ENCODE measurements around the gene PLA2G15. TPM values are rescaled to one million over a fixed set of nuclear protein-coding genes. Genes with fewer than 3 reads are reported as not detected.

PLA2G15 gene
- total and polyA plus RNA-seq, 2 of the 13 experiments (the other 11 are each of a cell fraction or from before 2014, with no cell fraction given) = 14.4 to 23.7 TPM

GRCh38 chr16:68270353-68270752 is 25.2 kb downstream of the PLA2G15 start:
- H2AFZ ChIP-seq (ENCODE audit: low read length) = no peak overlapping the region
- H3K4me1 ChIP-seq (ENCODE audit: insufficient read depth, low read length) = peaks cover 89% of the 10 kb centered on the region
- FAIRE-seq = no peak
- no TSS peak for BruUV-seq (replicated peaks)
- H3K36me3 ChIP-seq (replicated peaks in 1 of 2; ENCODE audit: control insufficient read depth in 1 of 2, insufficient read depth in 2 of 2, low read length in 2 of 2) = peaks cover 19 to 36% of the 10 kb centered on the region in 2 experiments
- in situ Hi-C loops (cut with HindIII; ENCODE audit: extremely low pct_ligation_motif_present, low pct_unique_long_range_greater_than_20kb) = no loop called here
- no peak overlapping the region for H3K4me2 ChIP-seq (ENCODE audit: low read depth, low read length)
- no peak for TF ChIP-seq KDM2A (CRISPR knock-in tag; IDR thresholded peaks at IDR 0.05; ENCODE audit: borderline replicate concordance, low read depth)
- no peak for TF ChIP-seq MXD4 (CRISPR knock-in tag; IDR thresholded peaks at IDR 0.05)
- no peak for TF ChIP-seq SP140L (CRISPR knock-in tag; IDR thresholded peaks at IDR 0.05; ENCODE audit: borderline replicate concordance)
- no peak for TF ChIP-seq MXD3 (CRISPR knock-in tag; IDR thresholded peaks at IDR 0.05)
- TF ChIP-seq ZFAT (CRISPR knock-in tag; conservative IDR thresholded peaks at IDR 0.05) = no peak
- TF ChIP-seq ZNF142 (CRISPR knock-in tag; IDR thresholded peaks at IDR 0.05) = no peak
- no peak for TF ChIP-seq SRSF4 (IDR thresholded peaks at IDR 0.05; ENCODE audit: low read depth, low read length, poor library complexity, severe bottlenecking)
- no peak for TF ChIP-seq ZNF710 (CRISPR knock-in tag; IDR thresholded peaks at IDR 0.05; ENCODE audit: borderline replicate concordance)
- TF ChIP-seq KLF15 (CRISPR knock-in tag; IDR thresholded peaks at IDR 0.05; ENCODE audit: borderline replicate concordance) = no peak
- no peak for TF ChIP-seq IKZF4 (CRISPR knock-in tag; IDR thresholded peaks at IDR 0.05; ENCODE audit: borderline replicate concordance, low read depth, not compliant biosample characterization)
- TF ChIP-seq ZNF598 (CRISPR knock-in tag; IDR thresholded peaks at IDR 0.05; ENCODE audit: borderline replicate concordance) = no peak
- intact Hi-C loops (cut with micrococcal nuclease; ENCODE audit: unreplicated experiment) = no loop called here
- H3K4me3 ChIP-seq (replicated peaks in 1 of 3; ENCODE audit: insufficient read depth in 1 of 3, low read depth in 2 of 3, low read length in 3 of 3) = no peak overlapping the region
- peak overlapping the region; percentile 78 for H3K27ac ChIP-seq (ENCODE audit: extremely low read length, insufficient read depth, low read length)
- H3K9me3 ChIP-seq (ENCODE audit: low read length) = no peaks in the 10 kb centered on the region
- H4K20me1 ChIP-seq (ENCODE audit: insufficient read depth, low read length) = peaks cover 31% of the 10 kb centered on the region
- no peaks in the 10 kb centered on the region; a peak in 1 of 5 replicates for H3K27me3 ChIP-seq (ENCODE audit: control insufficient read depth in 1 of 2, insufficient read depth in 2 of 2, low read length in 2 of 2)
- ChIA-PET CTCF (ENCODE audit: low intra/inter-chr PET ratio, low total read pairs) (interaction anchor here (1.2 kb wide), 1 partner anchor 9 kb away, joined by 3 read pairs; no protein-coding TSS in a partner anchor), POLR2A (interaction anchor here (1.6 kb wide), 1 partner anchor 40 kb away, joined by 7 read pairs; the partner anchor contains the start of genes PRMT7 and SLC7A6OS)
- no peak for ATAC-seq
- H3K9ac ChIP-seq (ENCODE audit: insufficient read depth, low read depth, low read length) = peak overlapping the region; percentile 50; the same call in 1 of the 2 replicates
- peaks cover 88% of the 10 kb centered on the region for H3K79me2 ChIP-seq (ENCODE audit: insufficient read depth, low read length)
- DNase-seq (ENCODE audit: low spot score) = no peak
- 0% methylated on average over 1 of the region's 1 CpG for WGBS (ENCODE audit: low lambda C conversion rate)

Measured in HepG2 (cell line).